Measurements from ENCODE around the gene PHF14. TPM values are rescaled to one million over a fixed set of nuclear protein-coding genes. Genes with fewer than 3 reads are reported as not detected.

Gene PHF14
- total RNA-seq, 1 experiment from 2014 or later = 50.8 TPM

- DNase-seq = no peak
- Histone ChIP-seq H2AK5ac (ENCODE audit: insufficient read length, low read length) (no peak overlapping the region), H3K4ac (ENCODE audit: low read depth, low read length) (no peak overlapping the region), H2BK120ac (ENCODE audit: low read depth, low read length, poor library complexity, severe bottlenecking) (no peak overlapping the region), H3K27ac (ENCODE audit: insufficient read length, low read depth, low read length) (no peak overlapping the region), H3K79me1 (ENCODE audit: insufficient read depth, low read depth, low read length, poor library complexity, severe bottlenecking) (no peaks in the 10 kb centered on the region), H2BK15ac (ENCODE audit: low read depth, low read length) (no peak overlapping the region), H2BK5ac (ENCODE audit: insufficient read length, low read length) (no peak overlapping the region), H3K9me3 (ENCODE audit: control insufficient read depth, low read depth, low read length) (no peaks in the 10 kb centered on the region), H3K4me1 (ENCODE audit: insufficient read depth, low read length) (0 out of 2 replicates have a peak, but pooled peaks cover 1% of the 10 kb centered on the region), H3K23ac (ENCODE audit: insufficient read length, low read depth, low read length) (no peak overlapping the region), H3K79me2 (ENCODE audit: insufficient read depth, low read length) (no peaks in the 10 kb centered on the region), H4K91ac (ENCODE audit: insufficient read length, low read depth, low read length) (no peak overlapping the region), H3K56ac (ENCODE audit: insufficient read length, low read depth, low read length) (no peak overlapping the region), H3K14ac (ENCODE audit: insufficient read depth, low read length) (no peak overlapping the region), H3K18ac (ENCODE audit: insufficient read length, low read depth, low read length) (no peak overlapping the region), H2BK20ac (ENCODE audit: low read depth, low read length, poor library complexity, severe bottlenecking) (no peak overlapping the region), H3K27me3 (ENCODE audit: insufficient read depth, low read length) (no peaks in the 10 kb centered on the region), H2BK12ac (ENCODE audit: insufficient read length, low read depth, low read length) (no peak overlapping the region), H4K8ac (replicated peaks; ENCODE audit: insufficient read length, low read depth, low read length) (no peak overlapping the region), H3K9ac (ENCODE audit: extremely low read depth, insufficient read length, low read length) (no peak overlapping the region), H3K23me2 (ENCODE audit: insufficient read length, low read depth, low read length, poor library complexity, severe bottlenecking) (no peaks in the 10 kb centered on the region), H4K20me1 (ENCODE audit: control insufficient read depth, insufficient read depth, insufficient read length) (no peaks in the 10 kb centered on the region), H3K4me2 (ENCODE audit: insufficient read depth, insufficient read length, low read length) (no peak overlapping the region), H3T11ph (ENCODE audit: low read length) (no peak overlapping the region), H4K5ac (ENCODE audit: insufficient read length, low read depth, low read length) (no peak overlapping the region), H2AFZ (ENCODE audit: low read length) (no peak overlapping the region)
- Mint-ChIP-seq H3K27me3 (ENCODE audit: low read depth) (peaks cover 74% of the 10 kb centered on the region), H3K9me3 (no peaks in the 10 kb centered on the region; a peak in 1 of 5 replicates), H3K4me3 (no peak overlapping the region), H3K27ac (no peak overlapping the region), H3K36me3 (ENCODE audit: insufficient read depth in 1 of 3, low read depth in 3 of 3) (no peaks in the 10 kb centered on the region; a peak in 2 of 7 replicates), H3K4me1 (peaks cover 40 to 69% of the 10 kb centered on the region in 2 experiments)
- TF ChIP-seq, protein P1, sequence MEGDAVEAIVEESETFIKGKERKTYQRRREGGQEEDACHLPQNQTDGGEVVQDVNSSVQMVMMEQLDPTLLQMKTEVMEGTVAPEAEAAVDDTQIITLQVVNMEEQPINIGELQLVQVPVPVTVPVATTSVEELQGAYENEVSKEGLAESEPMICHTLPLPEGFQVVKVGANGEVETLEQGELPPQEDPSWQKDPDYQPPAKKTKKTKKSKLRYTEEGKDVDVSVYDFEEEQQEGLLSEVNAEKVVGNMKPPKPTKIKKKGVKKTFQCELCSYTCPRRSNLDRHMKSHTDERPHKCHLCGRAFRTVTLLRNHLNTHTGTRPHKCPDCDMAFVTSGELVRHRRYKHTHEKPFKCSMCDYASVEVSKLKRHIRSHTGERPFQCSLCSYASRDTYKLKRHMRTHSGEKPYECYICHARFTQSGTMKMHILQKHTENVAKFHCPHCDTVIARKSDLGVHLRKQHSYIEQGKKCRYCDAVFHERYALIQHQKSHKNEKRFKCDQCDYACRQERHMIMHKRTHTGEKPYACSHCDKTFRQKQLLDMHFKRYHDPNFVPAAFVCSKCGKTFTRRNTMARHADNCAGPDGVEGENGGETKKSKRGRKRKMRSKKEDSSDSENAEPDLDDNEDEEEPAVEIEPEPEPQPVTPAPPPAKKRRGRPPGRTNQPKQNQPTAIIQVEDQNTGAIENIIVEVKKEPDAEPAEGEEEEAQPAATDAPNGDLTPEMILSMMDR (conservative IDR thresholded peaks at IDR 0.05) = no peak
- no CpG with 5 or more reads among the region's 3 CpGs for WGBS (ENCODE audit: extremely low coverage, insufficient read length, low lambda C conversion rate)
These were observed 222.5 kb downstream of the PHF14 start for GRCh38 chr7:11196143-11196542.

All from H9 (cell line).